Measurements from ENCODE around the gene RBM45.
"Not testable (repeated sequence)": the region's sequence is repeated elsewhere in the genome, so short reads cannot be mapped to it uniquely, and the experiment has no call there.

The RBM45 gene

GRCh38 chr2:178106053-178106452, 6.2 kb upstream of the RBM45 start:
- DNase-seq (ENCODE audit: low read depth), result no peak

GRCh38 chr2:178108176-178108575, 4.1 kb upstream of the RBM45 start:
- DNase-seq (ENCODE audit: low read depth), result no peak

GRCh38 chr2:178109813-178110212, 2.4 kb upstream of the RBM45 start:
- DNase-seq (ENCODE audit: low read depth), result no peak

GRCh38 chr2:178110681-178111080, 1.6 kb upstream of the RBM45 start:
- DNase-seq (ENCODE audit: low read depth), result no peak

DNA sequence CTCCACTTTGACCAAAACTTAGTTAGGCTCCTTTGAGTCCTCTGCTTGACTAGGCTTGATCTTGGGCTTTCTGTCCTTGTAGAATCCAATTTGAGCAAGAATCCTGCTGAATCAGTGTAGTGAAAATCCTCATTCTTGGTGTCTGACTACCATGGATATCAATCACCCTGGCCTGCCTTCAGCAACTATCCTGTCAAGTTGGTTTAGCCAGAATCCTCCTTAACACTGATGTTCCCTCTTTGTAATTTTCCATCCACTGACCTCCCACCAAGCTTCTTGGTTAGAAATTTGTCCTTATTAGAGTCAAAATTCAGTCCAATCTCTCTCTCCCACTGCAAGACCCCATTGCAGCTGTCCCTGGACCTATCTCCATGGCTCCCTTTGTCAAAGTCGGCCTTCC, 494 bp upstream of the RBM45 start:
- DNase-seq (ENCODE audit: low read depth), result no peak

DNA sequence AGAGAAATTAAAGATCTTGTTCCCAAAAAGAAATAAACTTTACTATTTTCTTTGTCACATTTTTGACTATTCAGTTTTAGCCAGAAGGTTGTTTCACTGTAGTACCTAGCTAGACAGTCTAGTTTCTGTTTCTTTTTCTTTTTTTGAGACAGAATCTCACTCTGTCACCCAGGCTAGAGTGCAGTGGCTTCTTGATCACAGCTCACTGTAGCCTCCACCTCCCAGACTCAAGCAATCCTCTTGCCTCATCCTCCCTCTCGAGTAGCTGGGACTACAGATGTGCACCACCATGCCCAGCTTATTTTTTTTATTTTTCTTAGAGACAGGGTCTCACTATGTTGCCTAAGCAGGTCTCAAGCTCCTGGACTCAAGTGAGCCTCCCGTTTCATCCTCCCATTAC, 2.2 kb downstream of the RBM45 start:
- DNase-seq (ENCODE audit: low read depth), result no peak

DNA sequence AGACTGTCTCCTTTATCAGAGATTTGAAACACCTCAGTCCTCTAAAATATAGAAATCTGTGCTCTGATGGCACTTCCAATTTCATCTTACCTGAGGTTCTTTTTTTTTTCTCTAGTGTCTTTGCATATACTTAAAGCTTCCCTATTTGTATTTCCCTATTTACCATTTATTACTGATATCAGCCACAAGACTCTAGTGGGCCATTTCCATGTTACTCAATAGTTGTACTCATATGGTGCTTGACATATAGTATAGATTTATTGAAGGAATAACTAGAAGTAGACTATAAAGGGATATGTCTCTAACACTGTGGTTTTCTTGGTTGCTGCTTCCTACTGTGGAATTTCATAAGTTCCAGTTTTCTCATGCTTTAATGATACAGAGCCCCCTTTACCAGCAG, 3.0 kb downstream of the RBM45 start:
- DNase-seq (ENCODE audit: low read depth), result no peak

- DNase-seq (ENCODE audit: low read depth), result no peak
Observed at GRCh38 chr2:178117725-178118124, 5.5 kb downstream of the RBM45 start.

DNA sequence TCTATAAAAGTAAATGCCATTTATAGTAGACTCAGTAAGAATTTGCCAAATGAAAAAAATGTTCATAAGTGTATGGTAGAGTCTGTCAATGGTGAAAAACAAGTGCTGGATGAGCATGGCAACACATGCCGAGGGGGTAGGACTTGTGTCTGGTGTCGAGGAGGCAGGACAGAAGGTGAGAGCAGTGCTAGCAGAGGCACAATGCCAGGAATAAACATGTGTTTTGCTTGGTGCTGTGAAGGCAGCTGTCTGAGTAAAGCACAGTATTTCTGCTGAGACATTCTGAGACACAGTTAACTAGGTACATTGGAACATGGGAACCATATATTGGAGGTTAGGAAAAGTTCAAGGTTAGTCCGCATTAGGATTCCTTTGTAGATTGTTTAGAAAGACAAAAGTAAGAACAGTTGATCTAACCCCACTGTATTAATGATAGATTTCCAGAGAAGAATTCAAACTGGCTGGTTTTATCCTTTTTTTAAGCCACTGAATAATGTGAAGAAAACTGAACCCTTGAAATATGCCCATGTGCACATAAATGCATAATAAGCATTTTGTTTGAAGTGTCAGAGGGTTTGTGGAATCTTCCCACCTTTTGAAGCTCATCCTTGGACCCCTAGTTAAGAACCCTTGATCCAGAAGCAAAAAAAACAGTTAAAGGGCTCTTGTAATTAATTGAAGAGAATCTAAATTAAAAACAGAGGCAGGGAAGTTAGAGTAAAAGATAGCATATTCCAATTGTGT, 7.1 kb downstream of the RBM45 start:
- DNase-seq (ENCODE audit: low read depth), result no peak

DNA sequence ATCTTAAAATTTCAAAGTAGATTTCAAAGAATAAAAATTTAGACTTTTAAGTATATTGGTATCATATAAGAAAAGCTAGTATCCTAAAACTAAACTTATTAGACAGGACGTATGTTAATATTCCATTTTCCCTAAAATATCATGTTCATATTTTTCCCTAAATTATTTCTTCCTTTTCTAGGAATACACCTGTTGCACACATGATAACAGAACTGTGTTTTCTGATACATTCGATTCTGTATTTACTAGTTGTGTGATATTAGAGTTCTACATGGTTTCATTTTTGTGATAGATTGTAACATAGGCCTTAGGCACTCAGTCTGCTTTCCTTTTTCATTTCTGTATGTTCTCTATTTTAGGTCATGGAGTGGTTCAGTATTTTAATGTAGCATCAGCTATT, 10.9 kb downstream of the RBM45 start:
- DNase-seq (ENCODE audit: low read depth), result no peak

DNA sequence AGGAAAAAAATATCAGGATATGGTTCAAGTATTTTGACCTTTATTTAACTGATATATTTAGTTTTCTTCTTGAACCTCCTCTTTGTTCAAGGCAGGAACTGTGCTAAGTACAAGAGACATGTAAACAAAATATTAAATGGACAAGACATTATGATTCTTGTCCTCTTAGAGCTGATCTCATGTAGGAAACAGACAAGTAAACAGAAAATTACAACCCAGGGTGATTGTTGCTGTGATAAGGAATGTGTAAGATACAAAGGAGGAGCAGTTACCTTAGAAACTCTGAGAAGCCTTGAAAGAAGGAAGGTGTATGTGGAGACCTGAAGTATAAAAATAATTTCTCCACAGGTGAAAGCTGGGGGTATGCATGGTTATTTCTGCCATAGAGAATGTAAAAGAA, 12.9 kb downstream of the RBM45 start:
- DNase-seq (ENCODE audit: low read depth), result no peak

- no peak for DNase-seq (ENCODE audit: low read depth)
Observed at GRCh38 chr2:178125862-178126261, 13.6 kb downstream of the RBM45 start.

GRCh38 chr2:178128836-178129630, 16.8 kb downstream of the RBM45 start:
- no peak for DNase-seq (ENCODE audit: low read depth)

- no peak for DNase-seq (ENCODE audit: low read depth)
Observed at GRCh38 chr2:178136321-178137025, 24.2 kb downstream of the RBM45 start.

- no peak for DNase-seq (ENCODE audit: low read depth)
Observed at GRCh38 chr2:178142274-178143065, 30.2 kb downstream of the RBM45 start.

DNA sequence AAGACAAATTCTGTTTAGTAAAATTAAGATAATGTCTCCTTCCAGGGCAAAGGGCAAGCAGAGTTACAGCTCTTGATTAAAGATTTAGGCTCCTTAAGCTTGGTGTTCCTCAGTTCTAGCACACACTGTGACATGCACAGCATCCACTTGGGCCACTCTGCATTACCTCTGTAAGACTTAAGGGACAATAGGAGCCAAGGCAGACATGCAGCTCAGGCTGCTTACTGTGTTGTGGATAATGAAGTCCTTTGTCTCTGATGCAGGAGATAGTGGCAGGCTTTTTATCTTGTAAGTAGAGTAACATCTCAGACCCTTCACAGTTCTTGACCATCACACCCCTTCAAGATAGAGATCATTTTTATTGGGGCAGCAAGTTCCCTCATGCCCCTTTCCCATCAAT, 31.2 kb downstream of the RBM45 start:
- DNase-seq (ENCODE audit: low read depth), result no peak

DNA sequence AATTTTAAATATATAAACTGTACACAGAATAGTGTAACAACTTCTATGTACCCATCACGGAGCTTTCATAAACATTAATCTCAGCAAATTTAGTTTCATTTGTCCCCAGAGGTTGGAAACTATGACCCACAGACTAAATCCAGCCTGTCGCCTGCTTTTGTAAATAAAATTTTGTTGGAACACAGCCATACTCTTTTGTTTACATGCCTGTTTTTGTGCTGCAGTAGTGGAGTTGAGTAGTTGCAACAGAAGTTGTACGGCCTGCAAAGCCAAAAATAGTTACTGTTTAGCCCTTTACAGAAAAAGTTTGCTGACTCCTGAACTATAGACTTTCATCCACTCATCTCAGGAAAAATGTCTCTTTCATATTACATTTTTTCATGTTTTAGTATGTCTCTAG, 39.8 kb downstream of the RBM45 start:
- DNase-seq (ENCODE audit: low read depth), result no peak

- DNase-seq (ENCODE audit: low read depth), result no peak
Observed at GRCh38 chr2:178152542-178152941, 40.3 kb downstream of the RBM45 start.

- DNase-seq (ENCODE audit: low read depth), result no peak
Observed at GRCh38 chr2:178152977-178153376, 40.7 kb downstream of the RBM45 start.

DNA sequence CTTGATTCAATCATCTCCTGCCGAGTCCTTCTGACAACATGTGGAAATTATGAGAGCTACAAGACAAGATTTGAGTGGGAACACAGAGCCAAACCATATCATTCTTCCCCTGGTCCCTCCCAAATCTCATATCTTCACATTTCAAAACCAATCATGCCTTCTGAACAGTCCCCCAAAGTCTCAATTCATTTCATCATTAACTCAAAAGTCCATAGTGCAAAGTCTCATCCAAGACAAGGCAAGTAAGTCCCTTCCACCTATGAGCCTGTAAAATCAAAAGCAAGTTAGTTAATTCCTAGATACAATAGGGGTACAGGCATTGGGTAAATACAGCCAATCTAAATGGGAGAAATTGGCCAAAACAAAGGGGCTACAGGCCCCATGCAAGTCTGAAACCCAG, 41.6 kb downstream of the RBM45 start:
- DNase-seq (ENCODE audit: low read depth), result not testable (repeated sequence)

- no peak for DNase-seq (ENCODE audit: low read depth)
Observed at GRCh38 chr2:178155524-178155923, 43.3 kb downstream of the RBM45 start.

DNA sequence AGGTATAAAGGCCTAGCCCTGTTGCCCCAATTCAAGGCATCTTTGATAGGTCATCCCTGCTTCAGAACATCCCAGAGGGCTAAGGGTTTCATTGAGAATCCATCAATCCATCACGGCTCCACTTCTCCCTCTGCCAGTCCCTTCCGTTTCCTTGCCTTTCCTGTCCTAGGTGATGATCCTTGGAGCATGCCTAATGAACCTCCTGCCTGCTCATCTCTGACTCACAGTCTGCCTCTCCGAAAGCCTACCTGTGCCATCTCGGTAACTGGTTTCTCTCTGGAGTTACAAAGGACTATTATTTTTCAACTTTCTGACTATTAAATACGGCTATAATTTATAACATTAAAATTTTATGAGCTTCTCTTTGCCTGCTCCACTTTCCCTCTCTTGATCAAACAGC, 45.3 kb downstream of the RBM45 start:
- no peak for DNase-seq (ENCODE audit: low read depth)

Data from stimulated activated CD8-positive, alpha-beta memory T cell treated with anti-CD3 and anti-CD28 coated beads, Interleukin-7, amount 100 ng/mL, for 24 hours (primary cell).